Activated naive CD8-positive, alpha-beta T cell treated with anti-CD3 and anti-CD28 coated beads, Interleukin-2, amount 50 U/mL, for 16 hours (primary cell): Measurements from ENCODE around the gene UQCRHL.

ENCODE experiments used
- DNase-seq: peaks from one replicate; pipeline ENCODE4 v3.0.0-alpha.2; 2020; ENCODE audit warnings: low read depth, low spot score

The UQCRHL gene

DNA sequence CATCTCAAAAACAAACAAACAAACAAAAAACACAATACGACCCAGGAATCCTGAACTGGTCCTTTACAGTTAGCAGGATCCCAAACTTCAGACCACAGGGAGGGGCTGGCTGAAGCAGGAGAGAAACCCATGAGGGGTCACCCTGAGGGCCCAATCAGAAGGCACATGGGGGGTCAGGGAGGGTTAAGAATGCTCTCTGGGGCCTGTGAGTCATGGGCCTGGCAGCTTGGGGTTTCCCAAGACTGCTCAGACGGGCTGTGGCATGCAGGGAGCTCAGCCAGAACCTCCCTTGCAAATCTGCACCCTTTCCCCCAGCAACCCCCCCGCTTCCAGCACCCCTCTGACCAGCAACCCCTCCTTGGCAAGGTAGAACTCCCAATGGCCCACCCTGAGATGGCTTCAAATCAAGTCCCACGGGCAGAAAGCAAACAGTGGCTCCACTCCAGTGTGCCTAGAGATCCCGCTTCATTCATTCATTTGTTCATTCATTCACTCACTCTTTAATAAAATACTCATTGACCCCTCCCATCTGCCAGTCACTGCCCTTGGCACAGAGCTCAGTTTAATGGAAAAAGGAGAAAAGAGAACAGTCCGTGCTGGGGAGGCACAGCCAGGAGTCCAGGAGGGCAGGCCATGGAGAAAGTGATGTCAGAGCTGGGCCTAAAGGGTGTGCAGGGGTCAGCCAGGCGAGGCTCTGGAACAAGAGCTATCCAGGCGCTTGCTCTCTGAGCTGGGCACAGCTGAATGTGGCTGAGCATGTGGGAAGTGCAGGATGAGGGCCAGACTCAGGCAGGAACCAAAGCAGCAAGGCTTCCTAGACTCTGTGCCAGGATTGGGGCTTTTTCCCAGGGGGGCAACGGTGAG, 8.2 kb downstream of the UQCRHL start:
- DNase-seq: no peak

GRCh38 chr1:15797614-15798390, 9.6 kb downstream of the UQCRHL start:
- DNase-seq: no peak

GRCh38 chr1:15796086-15796462, 11.4 kb downstream of the UQCRHL start:
- no peak for DNase-seq

GRCh38 chr1:15788624-15789301, 18.7 kb downstream of the UQCRHL start:
- no peak for DNase-seq

GRCh38 chr1:15786581-15786980, 20.9 kb downstream of the UQCRHL start:
- no peak for DNase-seq

DNA sequence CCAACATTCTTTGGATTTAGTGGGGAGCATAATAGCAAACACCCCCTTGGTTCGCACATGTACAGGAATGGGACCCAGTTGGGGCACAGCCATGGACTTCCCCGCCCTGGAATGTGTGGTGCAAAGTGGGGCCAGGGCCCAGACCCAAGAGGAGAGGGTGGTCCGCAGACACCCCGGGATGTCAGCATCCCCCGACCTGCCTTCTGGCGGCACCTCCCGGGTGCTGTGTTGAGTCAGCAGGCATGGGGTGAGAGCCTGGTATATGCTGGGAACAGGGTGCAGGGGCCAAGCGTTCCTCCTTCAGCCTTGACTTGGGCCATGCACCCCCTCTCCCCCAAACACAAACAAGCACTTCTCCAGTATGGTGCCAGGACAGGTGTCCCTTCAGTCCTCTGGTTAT, 21.8 kb downstream of the UQCRHL start:
- DNase-seq: no peak

GRCh38 chr1:15777909-15778707, 29.3 kb downstream of the UQCRHL start:
- DNase-seq: no peak

- no peak for DNase-seq
These were observed 31.7 kb downstream of the UQCRHL start for GRCh38 chr1:15775706-15776105.

- no peak for DNase-seq
These were observed 35.5 kb downstream of the UQCRHL start for GRCh38 chr1:15771836-15772515.

DNA sequence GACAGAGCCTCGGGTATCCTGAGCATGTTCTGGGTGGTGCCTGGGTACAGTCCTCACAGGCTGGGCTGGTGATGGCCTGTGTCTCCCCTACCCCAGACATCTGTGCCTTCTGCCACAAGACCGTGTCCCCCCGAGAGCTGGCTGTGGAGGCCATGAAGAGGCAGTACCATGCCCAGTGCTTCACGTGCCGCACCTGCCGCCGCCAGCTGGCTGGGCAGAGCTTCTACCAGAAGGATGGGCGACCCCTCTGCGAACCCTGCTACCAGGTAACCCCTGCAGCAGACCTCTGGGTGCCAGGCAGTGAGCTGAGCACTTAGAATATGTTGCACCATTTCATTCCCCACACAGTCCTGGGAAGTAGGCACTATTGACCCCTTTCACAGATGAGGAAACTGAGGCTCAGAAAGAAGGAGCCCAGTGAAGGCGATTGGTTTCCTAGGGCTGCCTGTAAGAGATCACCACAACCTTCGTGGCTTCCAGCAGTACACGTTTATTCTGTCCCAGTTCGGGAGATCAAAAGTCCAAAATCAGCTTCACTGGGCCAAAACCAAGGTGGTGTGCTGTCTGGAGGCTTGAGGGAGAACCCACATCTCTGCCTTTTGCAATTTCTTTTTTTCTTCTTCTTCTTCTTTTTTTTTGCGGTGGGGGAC, 37.0 kb downstream of the UQCRHL start:
- DNase-seq: no peak

- no peak for DNase-seq
These were observed 39.1 kb downstream of the UQCRHL start for GRCh38 chr1:15768388-15768787.

- DNase-seq: no peak
These were observed 39.5 kb downstream of the UQCRHL start for GRCh38 chr1:15767941-15768340.

GRCh38 chr1:15765495-15766194, 41.8 kb downstream of the UQCRHL start:
- DNase-seq: no peak

DNA sequence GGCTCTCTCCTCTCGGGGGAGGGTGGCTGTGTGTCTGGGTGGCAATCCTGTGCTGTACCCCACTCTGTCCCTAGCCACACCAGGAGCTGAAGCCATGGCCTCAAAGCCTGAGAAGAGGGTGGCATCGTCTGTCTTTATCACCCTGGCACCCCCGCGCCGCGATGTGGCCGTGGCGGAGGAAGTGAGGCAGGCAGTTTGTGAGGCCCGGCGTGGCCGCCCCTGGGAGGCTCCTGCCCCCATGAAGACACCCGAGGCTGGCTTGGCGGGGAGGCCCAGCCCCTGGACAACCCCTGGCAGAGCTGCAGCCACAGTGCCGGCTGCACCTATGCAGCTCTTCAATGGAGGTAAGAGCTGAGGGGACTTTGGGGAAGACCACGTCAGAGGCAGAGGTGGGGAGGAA, 42.6 kb downstream of the UQCRHL start:
- DNase-seq: no peak

- no peak for DNase-seq
These were observed 43.1 kb downstream of the UQCRHL start for GRCh38 chr1:15764269-15764764.

- DNase-seq: no peak
These were observed 44.9 kb downstream of the UQCRHL start for GRCh38 chr1:15762546-15762945.

- no peak for DNase-seq
These were observed 45.9 kb downstream of the UQCRHL start for GRCh38 chr1:15761366-15762128.

DNA sequence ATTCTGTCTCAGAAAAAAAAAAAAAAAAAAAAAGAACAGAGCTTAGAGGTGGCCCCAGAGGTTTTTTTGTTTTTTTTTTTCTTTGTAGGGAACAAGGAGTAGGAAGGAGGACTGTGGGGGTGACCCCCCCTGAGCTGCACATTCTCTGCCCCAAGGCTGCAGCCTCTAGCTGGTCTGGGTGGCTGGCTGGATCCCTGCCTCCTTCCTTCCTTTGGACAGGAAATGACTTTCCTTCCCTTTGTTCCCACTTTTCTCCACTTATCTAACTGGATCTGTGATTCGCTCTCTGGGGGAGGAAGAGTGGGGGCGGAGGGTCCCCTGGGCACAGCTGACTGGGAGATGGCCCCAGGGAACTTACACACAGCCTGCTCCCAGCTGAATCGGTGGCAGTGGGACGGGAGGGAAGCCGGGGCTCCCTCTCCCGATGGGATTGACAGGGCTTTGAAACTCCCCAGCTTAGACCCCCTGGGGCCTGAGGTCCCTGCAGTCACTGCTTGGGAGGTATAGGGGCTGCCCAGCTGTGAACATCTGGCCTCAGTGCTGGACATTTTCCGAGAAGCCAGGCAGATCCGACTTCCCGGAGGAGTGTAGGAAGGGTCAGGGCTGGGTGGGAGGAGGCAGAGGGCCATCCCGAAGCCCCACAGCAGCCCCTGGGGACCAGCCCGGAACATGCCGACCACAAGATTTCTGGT, 46.8 kb downstream of the UQCRHL start:
- DNase-seq: no peak
